Activated T-helper 1 cell treated with anti-CD3 and anti-CD28 coated beads, Interleukin-12 subunit alpha, Interleukin-12 subunit beta, Interleukin-2, Interleukin-4 antibody, amounts not matched to agents 30 ng/mL and 10 ng/mL and 1 ng/mL, durations not matched to agents 14 hours and 24 hours and 36 hours (primary cell): ENCODE data around the gene SPACA7. TPM values are rescaled to one million over a fixed set of nuclear protein-coding genes. Genes with fewer than 3 reads are reported as not detected.

Experiments
- DNase-seq: peaks from one replicate; pipeline ENCODE4 v3.0.0; 2021; ENCODE audit warnings: low spot score
- H3K27ac Mint-ChIP-seq: one replicate; pipeline ENCODE4 v1.8.0; 2021; ENCODE audit warnings: mild to moderate bottlenecking, mixed read lengths
- H3K27me3 Mint-ChIP-seq: one replicate; pipeline ENCODE4 v1.8.0; 2022; ENCODE audit warnings: mild to moderate bottlenecking, moderate library complexity, mixed read lengths; ENCODE audit not compliant: insufficient read depth
- H3K36me3 Mint-ChIP-seq: one replicate; pipeline ENCODE4 v1.8.0; 2021; ENCODE audit warnings: low read depth, mixed read lengths
- H3K4me1 Mint-ChIP-seq: one replicate; pipeline ENCODE4 v1.8.0; 2021; ENCODE audit warnings: low read depth, mixed read lengths
- H3K4me3 Mint-ChIP-seq: one replicate; pipeline ENCODE4 v1.8.0; 2021; ENCODE audit warnings: mild to moderate bottlenecking, moderate library complexity, mixed read lengths
- H3K9me3 Mint-ChIP-seq: one replicate; pipeline ENCODE4 v1.8.0; 2021; ENCODE audit warnings: mixed read lengths
- intact Hi-C: fragments of 100-400 bp; cut with micrococcal nuclease; formaldehyde crosslinking; loops from one replicate; pipeline ENCODE4 v1.15.1; 2024
- total RNA-seq: library from RNA; stranded (reverse); gene quantifications from 2 replicates; pipeline ENCODE4 v1.2.3, GENCODE V29; 2022

SPACA7 gene
- total RNA-seq, 1 donor from 2014 or later, result not detected

DNA sequence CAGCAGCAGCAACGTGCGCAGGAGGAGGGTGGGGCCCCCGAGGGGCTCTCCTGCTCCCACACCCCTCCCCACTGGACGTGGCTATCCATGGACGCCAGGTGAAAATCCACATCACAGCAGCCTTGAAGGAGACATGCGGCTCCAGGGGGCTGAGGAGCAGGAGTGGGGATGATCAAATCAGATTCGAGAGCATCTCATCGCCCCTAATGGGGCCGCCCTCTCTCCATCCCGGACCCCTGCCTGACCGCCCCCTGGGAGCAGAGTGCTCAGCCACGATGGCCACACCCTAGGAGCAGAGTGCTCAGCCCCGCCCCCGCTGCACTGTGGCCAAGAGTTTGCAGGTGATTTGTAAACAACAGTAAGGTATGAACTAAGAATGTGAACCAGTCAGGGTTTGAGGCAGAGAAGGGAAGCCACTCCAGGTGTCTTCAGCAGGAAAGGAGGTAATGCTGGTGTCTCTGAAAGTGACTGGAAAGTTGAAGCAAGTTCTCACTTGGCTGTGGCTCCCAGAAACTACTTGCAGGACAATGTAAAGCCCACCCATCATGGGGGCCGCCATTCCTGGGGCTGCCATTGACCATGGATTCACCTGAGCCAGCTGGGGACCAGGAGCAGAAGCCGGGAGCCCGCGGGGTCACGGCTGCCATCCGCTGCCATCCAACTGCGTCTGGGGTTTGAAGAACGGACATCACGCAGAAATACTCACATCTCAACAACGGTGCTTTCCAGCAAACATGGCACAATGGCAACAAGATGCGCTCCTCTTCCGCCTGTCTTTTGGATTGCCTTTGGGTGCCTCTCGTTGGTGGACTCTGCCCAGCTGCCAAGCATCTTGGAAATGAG lies 71.8 kb downstream of the SPACA7 start:
- Mint-ChIP-seq H3K9me3 (no peaks in the 10 kb centered on the region), H3K36me3 (no peaks in the 10 kb centered on the region), H3K4me3 (no peak overlapping the region), H3K27me3 (peaks cover 3% of the 10 kb centered on the region), H3K27ac (no peak overlapping the region), H3K4me1 (no peaks in the 10 kb centered on the region)
- intact Hi-C loops, result loop anchor here (10.0 kb wide), 1 partner anchor 1383 kb away; no protein-coding TSS in a partner anchor
- DNase-seq, result no peak

DNA sequence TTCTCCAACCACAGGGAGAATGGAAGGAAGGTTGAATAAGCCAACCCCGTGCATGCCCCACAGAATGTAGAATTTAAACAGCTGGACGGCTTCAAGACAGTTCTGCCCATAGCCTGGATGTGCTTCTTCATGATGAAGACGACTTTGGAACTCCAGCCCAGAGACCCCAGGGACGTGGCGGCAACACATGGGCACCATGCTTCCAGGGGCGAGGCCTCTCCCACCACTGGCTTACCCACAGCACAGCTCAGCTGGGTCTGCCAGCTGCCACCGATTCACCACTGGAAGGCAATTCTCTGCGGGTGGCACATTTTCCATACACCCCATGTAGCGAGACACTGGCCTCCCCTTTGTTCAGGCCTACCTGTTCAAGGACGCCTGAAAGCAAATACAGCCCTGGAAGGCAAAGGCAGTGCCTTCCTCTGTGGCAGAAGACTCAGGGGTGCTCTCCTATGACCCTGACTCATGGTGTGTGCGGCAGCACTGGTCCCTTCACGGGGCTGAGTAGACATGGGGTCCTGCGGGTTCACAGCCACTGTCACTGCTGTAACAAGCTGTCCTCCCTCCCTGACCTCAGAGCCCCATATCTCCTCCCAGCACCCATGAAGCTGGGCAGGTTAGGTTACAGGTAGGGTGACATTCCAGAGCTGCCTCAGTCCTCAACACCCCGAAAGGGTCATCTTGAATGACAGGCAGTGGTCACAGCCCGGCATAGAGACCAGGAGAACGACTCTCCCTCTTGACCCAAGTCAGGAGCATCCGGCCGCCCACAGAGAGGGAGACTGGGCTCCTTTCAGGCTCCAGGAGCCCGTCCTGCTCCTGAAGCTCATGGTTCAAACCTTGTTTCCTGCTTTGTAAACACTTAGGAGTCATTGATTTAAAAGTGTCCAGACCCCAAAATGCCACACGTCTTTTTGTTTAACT lies 72.7 kb downstream of the SPACA7 start:
- Mint-ChIP-seq H3K36me3 (no peaks in the 10 kb centered on the region), H3K9me3 (no peaks in the 10 kb centered on the region), H3K4me1 (no peaks in the 10 kb centered on the region), H3K27me3 (no peaks in the 10 kb centered on the region), H3K4me3 (no peak overlapping the region), H3K27ac (no peak overlapping the region)
- intact Hi-C loops, result loop anchor here (10.0 kb wide), 1 partner anchor 1384 kb away; no protein-coding TSS in a partner anchor
- no peak for DNase-seq

DNA sequence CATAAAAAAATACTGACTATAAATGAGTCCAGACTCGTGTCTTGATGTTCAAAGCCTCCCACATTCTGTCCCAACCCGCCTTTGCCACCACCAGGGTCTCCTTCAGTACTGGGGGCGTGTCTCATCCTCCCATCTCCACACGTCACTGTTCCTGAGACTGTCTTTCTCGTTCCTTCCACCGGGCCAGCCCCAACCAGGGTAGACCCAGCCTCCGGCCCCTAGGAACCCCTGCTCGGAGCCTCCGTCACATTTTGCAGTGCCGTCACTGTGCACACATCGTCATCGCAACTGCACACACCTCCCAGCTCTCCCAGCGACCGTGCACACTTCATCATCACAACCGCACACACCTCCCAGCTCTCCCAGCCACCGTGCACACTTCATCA lies 73.4 kb downstream of the SPACA7 start:
- no peak overlapping the region for H3K4me3 Mint-ChIP-seq
- DNase-seq, result no peak
- no peaks in the 10 kb centered on the region for H3K36me3 Mint-ChIP-seq
- H3K9me3 Mint-ChIP-seq, result no peaks in the 10 kb centered on the region
- intact Hi-C loops, result loop anchor here (10.0 kb wide), 1 partner anchor 1385 kb away; no protein-coding TSS in a partner anchor
- H3K4me1 Mint-ChIP-seq, result no peaks in the 10 kb centered on the region
- no peaks in the 10 kb centered on the region for H3K27me3 Mint-ChIP-seq
- H3K27ac Mint-ChIP-seq, result no peak overlapping the region

DNA sequence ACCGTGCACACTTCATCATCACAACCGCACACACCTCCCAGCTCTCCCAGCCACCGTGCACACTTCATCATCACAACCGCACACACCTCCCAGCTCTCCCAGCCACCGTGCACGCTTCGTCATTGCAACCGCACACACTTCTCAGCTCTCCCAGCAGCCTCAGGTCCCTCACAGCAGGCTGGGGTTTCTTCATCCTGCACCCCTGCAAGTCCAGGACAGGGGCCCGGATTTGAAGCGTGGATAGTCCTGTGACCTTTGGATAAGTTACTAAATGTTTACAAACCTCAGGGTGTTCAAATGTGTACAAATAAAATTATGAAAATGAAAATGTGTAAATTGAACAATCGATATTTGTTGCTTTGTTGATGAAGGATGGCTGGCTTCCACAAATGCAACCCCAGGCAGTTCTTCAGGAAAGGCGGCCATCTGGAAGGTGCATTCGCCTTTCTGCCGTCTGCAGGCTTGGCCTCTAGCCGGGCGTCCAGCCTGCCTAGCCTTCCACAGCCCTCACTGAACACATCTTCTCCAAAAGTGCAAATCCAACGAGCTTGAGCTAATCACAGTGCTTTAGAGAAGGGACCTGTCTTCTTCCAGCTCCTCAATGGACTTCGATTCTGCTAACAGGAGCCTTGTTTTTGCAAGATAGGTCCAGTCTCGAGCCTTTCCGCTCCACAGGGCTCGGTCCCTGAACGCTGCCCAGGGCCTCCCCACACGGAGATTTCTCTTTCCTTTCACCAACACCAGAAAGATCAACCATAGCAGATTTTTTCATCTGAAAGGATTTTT lies 74.2 kb downstream of the SPACA7 start:
- no peak overlapping the region for H3K4me3 Mint-ChIP-seq
- H3K36me3 Mint-ChIP-seq, result no peaks in the 10 kb centered on the region
- intact Hi-C loops, result no loop called here
- H3K9me3 Mint-ChIP-seq, result no peaks in the 10 kb centered on the region
- no peak overlapping the region for H3K27ac Mint-ChIP-seq
- no peaks in the 10 kb centered on the region for H3K4me1 Mint-ChIP-seq
- DNase-seq, result no peak
- no peaks in the 10 kb centered on the region for H3K27me3 Mint-ChIP-seq

DNA sequence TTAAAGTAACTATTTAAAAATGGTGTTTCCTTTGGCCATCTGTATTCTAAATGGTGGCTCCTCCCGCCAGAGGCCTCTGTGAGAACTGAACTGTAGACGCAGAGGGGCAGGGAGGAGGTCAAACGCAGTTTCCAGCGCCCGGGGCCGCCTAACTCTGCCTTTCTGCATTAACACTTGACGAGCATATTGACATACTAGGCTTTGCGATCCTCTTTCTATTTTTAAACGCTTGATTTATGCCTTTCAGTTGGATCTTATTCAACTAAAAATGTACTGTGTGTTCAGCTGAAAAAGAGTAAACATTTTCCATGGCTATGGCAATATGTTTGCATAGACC lies 74.7 kb downstream of the SPACA7 start:
- Mint-ChIP-seq H3K9me3 (no peaks in the 10 kb centered on the region), H3K4me3 (no peak overlapping the region), H3K4me1 (no peaks in the 10 kb centered on the region), H3K27ac (no peak overlapping the region), H3K27me3 (no peaks in the 10 kb centered on the region), H3K36me3 (no peaks in the 10 kb centered on the region)
- intact Hi-C loops, result no loop called here
- DNase-seq, result no peak

DNA sequence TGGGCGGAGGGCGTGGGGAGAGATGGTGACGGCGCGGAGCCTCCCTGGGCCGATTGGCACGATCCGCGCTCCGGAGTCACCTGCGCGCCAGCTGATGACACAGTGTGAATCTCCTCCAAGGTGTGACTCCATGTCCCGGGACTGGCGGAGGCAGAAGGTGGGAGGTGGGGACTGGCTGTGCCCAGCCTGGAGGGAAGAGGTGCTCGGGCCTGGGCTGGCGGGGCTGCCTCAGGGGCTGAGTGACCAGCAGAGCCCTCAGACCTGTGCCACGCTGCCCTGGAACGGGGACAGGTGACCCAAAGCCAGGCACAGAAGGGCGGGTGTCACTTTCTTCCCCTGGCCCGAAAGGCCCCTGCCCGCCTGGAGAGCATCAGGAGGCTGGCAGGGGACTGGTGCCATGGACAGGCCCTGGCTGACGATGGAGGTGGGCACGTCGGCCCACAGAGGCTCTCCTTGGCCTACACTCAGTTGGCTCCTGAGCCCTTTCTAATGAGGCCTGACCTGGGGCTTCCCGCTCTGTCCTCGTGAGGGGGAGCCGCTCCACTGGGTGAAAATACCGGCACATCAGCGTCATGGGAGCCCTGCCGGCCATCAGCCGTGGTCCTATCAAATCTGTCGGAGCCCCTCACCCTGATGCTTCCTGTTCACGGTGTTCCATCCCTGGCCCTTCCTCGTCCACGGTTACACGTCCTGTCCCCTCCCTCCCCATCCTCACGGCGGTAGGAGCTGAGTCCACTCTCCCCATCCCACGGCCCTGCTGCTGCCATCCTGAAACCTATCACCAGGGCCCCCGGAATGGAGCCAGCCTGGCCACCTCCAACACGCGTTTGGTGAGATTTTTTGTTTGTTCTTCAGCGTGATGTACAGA lies 75.6 kb downstream of the SPACA7 start:
- Mint-ChIP-seq H3K27ac (no peak overlapping the region), H3K4me3 (no peak overlapping the region), H3K9me3 (no peaks in the 10 kb centered on the region), H3K36me3 (no peaks in the 10 kb centered on the region), H3K27me3 (no peaks in the 10 kb centered on the region), H3K4me1 (no peaks in the 10 kb centered on the region)
- intact Hi-C loops, result no loop called here
- DNase-seq, result no peak

DNA sequence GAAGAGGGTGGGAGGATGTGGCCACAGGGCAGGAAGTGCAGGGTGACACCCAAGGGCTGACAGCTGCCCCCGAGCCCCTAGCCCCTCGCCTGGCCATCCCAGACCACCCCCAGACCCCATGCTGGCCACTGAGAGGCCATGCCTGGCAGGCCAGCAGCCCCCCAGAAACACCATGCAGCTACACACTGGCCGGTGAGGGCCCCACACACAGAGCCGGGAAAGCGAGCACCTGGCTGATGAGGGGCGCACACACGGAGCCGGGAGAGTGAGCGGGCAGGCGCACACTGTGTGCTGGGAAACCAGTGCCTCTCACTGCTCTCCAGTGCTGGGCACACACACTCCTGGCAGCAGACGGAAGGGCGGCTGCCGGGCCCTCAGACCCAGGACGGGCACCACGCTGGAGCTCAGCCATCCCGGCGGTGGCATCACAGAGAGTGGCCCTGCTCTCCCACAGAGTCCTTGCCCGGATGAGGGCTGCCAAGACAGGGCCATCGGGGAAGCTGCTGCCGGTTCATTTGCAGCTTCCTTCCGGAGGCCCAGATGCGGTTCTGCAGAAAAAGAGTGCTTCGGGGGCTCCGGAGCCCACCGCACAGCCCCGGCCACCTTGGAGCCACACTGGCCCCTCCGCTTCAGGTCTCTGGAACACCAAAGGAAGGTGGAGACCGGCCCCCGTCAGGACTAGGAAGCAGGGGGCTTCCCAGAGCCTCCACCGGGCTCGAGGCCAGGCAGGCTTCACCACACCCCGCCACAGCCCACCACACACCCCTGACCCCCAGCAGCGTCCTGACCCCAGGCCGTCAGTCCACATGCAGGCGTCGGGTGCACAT lies 76.4 kb downstream of the SPACA7 start:
- intact Hi-C loops, result no loop called here
- H3K27ac Mint-ChIP-seq, result no peak overlapping the region
- DNase-seq, result no peak
- H3K36me3 Mint-ChIP-seq, result no peaks in the 10 kb centered on the region
- H3K4me3 Mint-ChIP-seq, result no peak overlapping the region
- no peaks in the 10 kb centered on the region for H3K9me3 Mint-ChIP-seq
- H3K4me1 Mint-ChIP-seq, result no peaks in the 10 kb centered on the region
- H3K27me3 Mint-ChIP-seq, result no peaks in the 10 kb centered on the region

DNA sequence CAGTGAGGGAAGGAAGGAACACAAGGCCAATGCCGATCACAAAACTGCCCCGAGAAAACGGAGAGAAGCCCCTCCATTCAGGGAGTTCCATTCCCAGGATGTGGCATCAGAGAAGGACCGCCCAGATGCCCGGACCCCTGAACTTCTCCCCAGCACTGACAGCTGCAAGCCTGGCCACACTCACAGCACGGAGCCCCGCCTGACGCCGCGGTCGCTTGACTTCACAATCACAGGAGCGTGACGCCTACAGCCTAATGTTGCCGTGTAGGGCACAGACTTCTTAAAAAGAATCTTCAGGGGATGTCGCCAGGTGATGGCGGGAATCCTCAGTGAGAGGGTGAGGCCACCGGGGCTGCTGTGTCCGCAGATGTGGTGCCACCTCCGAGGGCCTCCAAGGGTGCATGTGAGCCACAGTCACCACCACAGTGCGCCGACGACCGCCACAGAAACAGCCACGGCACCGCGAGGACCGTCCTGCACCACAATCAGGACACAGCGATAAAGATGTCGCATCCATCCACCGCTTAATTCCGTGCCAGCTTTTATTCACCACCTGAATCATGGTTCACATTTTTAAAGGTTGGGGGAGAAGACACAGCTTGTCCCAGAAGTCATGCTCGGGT lies 77.2 kb downstream of the SPACA7 start:
- H3K9me3 Mint-ChIP-seq, result no peaks in the 10 kb centered on the region
- no peak overlapping the region for H3K4me3 Mint-ChIP-seq
- intact Hi-C loops, result no loop called here
- no peak for DNase-seq
- no peak overlapping the region for H3K27ac Mint-ChIP-seq
- H3K27me3 Mint-ChIP-seq, result no peaks in the 10 kb centered on the region
- H3K36me3 Mint-ChIP-seq, result no peaks in the 10 kb centered on the region
- no peaks in the 10 kb centered on the region for H3K4me1 Mint-ChIP-seq

DNA sequence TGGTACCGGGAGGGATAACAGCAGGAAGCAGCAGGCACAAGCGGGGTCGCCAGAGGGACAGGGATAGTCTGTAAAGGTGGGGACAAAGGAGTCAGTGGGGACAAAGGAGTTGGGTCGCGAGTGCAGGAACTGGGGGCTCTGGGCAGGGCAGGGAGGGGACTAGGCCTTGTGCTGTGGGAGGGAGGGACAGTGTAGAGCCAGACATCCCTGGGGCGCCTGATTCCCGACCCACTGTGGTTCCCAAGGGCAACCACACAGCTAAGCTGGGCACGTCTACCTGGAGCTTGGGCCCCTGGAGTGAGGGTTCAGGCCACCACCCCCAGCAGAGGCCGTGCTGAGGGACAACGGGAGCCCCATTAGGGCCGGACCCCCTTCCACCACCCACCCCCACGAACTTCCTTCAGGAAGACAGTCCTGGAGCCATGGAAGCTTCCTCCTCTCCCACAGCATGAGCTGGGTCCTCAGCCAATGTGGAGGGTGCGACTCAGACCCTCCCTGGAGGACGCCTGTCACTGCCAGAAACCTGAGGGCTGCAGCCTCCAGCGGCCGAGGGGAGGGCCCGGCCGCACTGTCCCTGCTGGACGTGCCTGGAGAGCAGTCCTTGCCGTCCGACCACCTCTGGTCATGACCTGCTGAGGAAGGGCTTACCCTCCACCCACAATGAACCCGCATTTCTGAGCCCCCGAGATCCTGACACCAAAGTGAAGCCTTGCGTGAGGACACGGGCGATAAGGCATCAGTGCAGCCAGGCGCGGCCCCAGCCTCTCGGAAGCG lies 77.9 kb downstream of the SPACA7 start:
- no peak overlapping the region for H3K4me3 Mint-ChIP-seq
- intact Hi-C loops, result no loop called here
- H3K9me3 Mint-ChIP-seq, result no peaks in the 10 kb centered on the region
- H3K36me3 Mint-ChIP-seq, result no peaks in the 10 kb centered on the region
- no peaks in the 10 kb centered on the region for H3K27me3 Mint-ChIP-seq
- no peaks in the 10 kb centered on the region for H3K4me1 Mint-ChIP-seq
- no peak for DNase-seq
- H3K27ac Mint-ChIP-seq, result no peak overlapping the region

DNA sequence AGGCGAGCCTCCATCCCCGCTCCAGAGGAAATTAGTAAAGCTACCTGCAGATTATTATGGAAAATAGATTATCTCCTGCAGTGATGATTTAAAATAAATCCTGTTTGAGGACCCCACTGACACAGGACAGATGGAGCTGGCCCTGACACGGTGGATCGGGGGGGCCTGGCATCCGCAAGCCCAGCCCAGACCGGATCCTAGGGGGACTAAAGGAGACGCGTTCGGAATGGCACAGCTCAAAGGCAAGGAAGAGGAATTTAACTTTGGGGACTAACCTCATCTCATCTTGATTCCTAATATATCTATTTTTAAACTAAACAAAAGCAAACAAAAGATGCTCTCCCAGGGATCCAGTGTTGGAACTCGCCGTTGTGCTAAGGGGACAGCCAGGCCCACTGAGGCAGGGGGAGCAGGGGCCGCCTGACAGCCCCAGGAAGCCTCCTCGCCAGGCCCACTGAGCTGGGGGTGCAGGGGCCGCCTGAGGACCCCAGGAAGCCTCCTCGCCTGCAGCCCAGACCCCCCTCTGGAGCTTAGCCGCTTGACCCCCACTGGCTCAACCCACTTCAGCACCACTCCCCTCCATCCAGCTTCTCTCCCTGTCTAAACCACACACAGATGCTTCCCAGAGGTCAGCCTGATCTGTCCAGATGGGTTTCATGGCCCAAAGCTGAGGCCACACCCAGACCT lies 78.6 kb downstream of the SPACA7 start:
- no peak for DNase-seq

More for the DNA sequence above, 78.6 kb downstream of the SPACA7 start:
- H3K27ac Mint-ChIP-seq, result no peak overlapping the region
- H3K36me3 Mint-ChIP-seq, result no peaks in the 10 kb centered on the region
- no peaks in the 10 kb centered on the region for H3K9me3 Mint-ChIP-seq
- H3K27me3 Mint-ChIP-seq, result no peaks in the 10 kb centered on the region
- intact Hi-C loops, result no loop called here
- H3K4me1 Mint-ChIP-seq, result no peaks in the 10 kb centered on the region
- no peak overlapping the region for H3K4me3 Mint-ChIP-seq
